KOPT-K1 (cell line): ENCODE measurements around the gene POU3F1.
"Not testable (repeated sequence)": the region's sequence is repeated elsewhere in the genome, so short reads cannot be mapped to it uniquely, and the experiment has no call there.

Experiments used
- H3K27ac ChIP-seq: fragments of 200-600 bp; sonication (generic); 2 replicates; pipeline ENCODE4 v1.5.1; 2016; ENCODE audit warnings: antibody characterized with exemption, mild to moderate bottlenecking, low read depth, low read length; ENCODE audit not compliant: poor library complexity, severe bottlenecking
- H3K36me3 ChIP-seq: fragments of 200-600 bp; sonication (generic); 2 replicates; pipeline ENCODE4 v1.5.1; 2017; ENCODE audit warnings: antibody characterized with exemption, mild to moderate bottlenecking, low read length, moderate library complexity; ENCODE audit not compliant: insufficient read depth
- H3K9me3 ChIP-seq: fragments of 200-600 bp; sonication (generic); 2 replicates; pipeline ENCODE4 v1.5.1; 2017; ENCODE audit warnings: antibody characterized with exemption, low read length, mild to moderate bottlenecking; ENCODE audit not compliant: insufficient read depth, poor library complexity, severe bottlenecking

The POU3F1 gene

DNA sequence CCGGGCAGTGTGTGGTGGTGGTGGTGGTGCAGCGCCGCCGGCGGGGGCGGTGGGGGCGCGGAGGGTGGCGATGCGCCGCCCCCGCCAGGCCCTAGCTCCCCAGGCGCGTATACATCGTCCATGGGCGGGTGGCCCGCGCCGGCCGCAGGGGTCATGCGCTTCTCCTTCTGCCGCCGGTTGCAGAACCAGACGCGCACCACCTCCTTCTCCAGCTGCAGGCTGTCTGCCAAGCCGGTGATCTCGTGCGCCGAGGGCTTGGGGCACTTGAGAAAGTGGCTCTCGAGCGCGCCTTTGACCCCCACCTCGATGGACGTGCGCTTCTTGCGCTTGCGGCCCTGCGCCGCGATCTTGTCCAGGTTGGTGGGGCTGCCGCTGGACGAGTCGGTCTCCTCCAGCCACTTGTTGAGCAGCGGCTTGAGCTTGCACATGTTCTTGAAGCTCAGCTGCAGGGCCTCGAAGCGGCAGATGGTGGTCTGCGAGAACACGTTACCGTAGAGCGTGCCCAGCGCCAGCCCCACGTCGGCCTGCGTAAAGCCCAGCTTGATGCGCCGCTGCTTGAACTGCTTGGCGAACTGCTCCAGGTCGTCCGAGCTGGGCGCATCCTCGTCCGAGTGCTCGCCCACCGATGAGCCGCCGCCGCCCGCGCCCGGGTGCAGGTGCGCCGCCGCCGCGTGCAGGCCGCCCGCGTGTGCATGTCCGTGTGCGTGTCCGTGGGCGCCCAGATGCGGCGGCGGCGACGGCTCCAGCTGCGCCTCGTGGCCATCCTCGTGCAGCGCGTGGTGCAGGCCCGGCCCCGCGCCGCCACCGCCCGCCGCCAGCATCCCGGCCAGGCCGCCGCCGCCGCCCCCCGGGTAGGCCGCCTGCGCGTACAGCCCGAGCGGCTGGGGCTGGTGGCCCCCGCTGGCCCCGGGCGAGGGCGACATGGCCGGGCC lies 926 bp downstream of the POU3F1 start:
- Histone ChIP-seq H3K36me3 (no peaks in the 10 kb centered on the region), H3K27ac (no peak overlapping the region), H3K9me3 (no peaks in the 10 kb centered on the region)

GRCh38 chr1:38044221-38045215 lies 2.1 kb downstream of the POU3F1 start:
- Histone ChIP-seq H3K36me3 (no peaks in the 10 kb centered on the region), H3K27ac (no peak overlapping the region), H3K9me3 (no peaks in the 10 kb centered on the region)

DNA sequence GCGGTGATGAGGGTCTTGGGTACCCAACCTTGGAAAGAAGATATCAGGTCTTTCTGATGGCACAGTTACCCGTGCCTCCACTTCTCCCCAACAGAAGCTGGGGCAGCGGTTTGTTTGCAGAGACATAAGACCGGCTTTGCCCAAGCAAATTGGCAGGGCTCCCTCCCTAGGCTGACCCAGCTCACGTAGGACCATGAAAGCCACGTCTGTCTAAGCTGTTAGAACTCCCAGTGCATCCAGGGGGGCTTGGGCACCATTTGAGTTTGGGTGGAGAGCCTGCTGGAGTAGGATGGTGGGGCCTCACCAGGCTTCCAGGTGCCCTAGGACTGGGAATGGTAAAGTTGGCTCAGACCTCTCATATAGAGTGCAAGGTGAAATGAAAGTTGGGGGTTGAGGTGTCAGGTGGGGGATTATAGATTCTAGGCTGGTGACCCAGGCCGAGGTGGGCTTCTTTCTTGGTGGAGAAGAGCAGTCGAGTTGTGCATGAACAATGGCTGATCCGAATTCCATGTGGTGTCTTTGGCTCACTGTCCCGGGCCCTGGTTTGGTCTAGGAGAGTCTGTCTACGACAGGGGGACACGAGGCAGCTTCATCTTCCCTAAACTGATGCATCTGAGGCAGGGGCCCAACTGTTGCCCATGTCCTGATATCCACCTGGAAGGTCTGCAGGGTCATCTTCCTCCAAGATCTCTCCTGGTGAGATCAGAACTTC lies 3.4 kb downstream of the POU3F1 start:
- Histone ChIP-seq H3K27ac (no peak overlapping the region), H3K36me3 (no peaks in the 10 kb centered on the region), H3K9me3 (no peaks in the 10 kb centered on the region)

GRCh38 chr1:38041936-38042834 lies 4.4 kb downstream of the POU3F1 start:
- Histone ChIP-seq H3K9me3 (no peaks in the 10 kb centered on the region), H3K36me3 (no peaks in the 10 kb centered on the region), H3K27ac (no peak overlapping the region)

- H3K27ac ChIP-seq: no peak overlapping the region
- no peaks in the 10 kb centered on the region for H3K9me3 ChIP-seq
- H3K36me3 ChIP-seq: no peaks in the 10 kb centered on the region
Measured at GRCh38 chr1:38039331-38040088, 7.1 kb downstream of the POU3F1 start.

- H3K27ac ChIP-seq: no peak overlapping the region
- no peaks in the 10 kb centered on the region for H3K9me3 ChIP-seq
- H3K36me3 ChIP-seq: no peaks in the 10 kb centered on the region
Measured at GRCh38 chr1:38038861-38039260, 7.7 kb downstream of the POU3F1 start.

GRCh38 chr1:38037221-38037939 lies 9.2 kb downstream of the POU3F1 start:
- H3K36me3 ChIP-seq: no peaks in the 10 kb centered on the region
- no peaks in the 10 kb centered on the region for H3K9me3 ChIP-seq
- no peak overlapping the region for H3K27ac ChIP-seq

DNA sequence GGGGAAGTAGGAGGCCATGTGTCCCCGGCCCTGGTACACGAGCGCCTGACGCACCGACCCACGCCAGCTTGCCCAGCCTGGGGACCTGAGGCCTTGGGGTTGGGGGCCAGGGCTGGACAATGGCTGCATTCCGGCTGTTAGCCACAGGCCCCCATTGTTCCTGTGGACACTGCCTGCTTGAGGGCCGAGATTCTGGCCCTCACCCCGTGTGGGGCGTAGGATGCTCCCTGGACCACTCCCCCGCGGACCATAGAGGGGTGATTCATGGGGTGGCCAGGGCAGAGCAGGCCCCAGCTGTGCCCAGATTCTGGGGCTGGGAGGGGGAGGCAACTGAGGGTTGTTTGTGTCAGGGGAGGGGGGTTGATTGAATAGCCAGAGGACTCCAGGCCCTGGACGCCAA lies 11.7 kb downstream of the POU3F1 start:
- Histone ChIP-seq H3K27ac (no peak overlapping the region), H3K9me3 (no peaks in the 10 kb centered on the region), H3K36me3 (no peaks in the 10 kb centered on the region)

- not testable (repeated sequence) for H3K27ac ChIP-seq, H3K9me3 ChIP-seq, H3K36me3 ChIP-seq
Measured at GRCh38 chr1:38032992-38033391, 13.6 kb downstream of the POU3F1 start.

GRCh38 chr1:38031513-38031866 lies 15.1 kb downstream of the POU3F1 start:
- Histone ChIP-seq H3K36me3 (peaks cover 7% of the 10 kb centered on the region; the same call in 1 of the 2 replicates), H3K9me3 (no peaks in the 10 kb centered on the region), H3K27ac (no peak overlapping the region)

DNA sequence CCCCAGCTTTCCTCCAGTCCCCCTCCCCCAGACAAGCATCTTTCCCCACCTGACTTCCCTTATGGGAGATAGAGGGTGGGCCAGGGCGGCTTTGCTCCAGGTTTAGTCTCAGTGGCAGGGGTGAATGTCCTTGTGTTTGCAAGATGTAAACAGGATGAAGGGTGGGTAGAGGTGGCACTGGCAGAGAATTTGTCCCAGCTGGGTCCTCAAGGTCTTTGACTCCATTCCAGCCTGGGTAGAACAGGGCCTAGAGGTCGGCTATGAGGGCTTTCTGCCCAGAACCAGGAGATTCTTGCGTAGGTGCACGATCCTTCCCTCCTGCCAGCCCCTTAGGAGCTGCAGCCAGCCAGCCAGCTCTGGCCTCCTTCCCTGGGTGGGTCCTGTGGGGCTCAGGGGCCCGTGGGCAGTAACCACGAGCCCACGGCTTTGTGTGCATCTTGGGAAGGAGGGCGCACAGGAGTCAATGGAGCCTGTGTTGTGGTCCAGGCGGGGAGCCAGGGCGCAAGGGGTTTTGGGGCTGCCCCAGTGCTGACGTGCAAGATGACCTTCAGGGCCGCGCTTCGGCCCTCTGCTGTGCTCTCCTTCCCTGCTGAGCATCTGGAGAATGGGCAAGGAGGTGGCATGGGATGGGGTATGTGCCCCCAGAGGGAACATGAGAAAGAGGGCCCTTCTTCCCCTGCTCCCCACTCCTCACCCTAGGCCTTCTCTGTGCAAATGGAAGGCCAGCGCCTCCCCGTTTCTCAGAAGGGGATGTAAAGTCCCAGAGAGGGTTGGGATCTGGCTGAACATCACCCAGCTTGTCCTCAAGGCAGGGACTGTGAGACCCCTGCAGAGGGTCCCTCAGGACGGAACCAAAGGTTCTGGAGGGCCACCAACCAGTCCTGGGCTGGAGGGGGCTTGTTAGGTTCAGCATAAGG lies 15.7 kb downstream of the POU3F1 start:
- H3K27ac ChIP-seq: no peak overlapping the region
- H3K9me3 ChIP-seq: no peaks in the 10 kb centered on the region
- peaks cover 14% of the 10 kb centered on the region; the same call in 1 of the 2 replicates for H3K36me3 ChIP-seq
